ENCODE results near the gene DEFB123. TPM values are rescaled to one million over a fixed set of nuclear protein-coding genes. Genes with fewer than 3 reads are reported as not detected.

The DEFB123 gene
- total RNA-seq, 1 experiment from 2014 or later: not detected

DNA sequence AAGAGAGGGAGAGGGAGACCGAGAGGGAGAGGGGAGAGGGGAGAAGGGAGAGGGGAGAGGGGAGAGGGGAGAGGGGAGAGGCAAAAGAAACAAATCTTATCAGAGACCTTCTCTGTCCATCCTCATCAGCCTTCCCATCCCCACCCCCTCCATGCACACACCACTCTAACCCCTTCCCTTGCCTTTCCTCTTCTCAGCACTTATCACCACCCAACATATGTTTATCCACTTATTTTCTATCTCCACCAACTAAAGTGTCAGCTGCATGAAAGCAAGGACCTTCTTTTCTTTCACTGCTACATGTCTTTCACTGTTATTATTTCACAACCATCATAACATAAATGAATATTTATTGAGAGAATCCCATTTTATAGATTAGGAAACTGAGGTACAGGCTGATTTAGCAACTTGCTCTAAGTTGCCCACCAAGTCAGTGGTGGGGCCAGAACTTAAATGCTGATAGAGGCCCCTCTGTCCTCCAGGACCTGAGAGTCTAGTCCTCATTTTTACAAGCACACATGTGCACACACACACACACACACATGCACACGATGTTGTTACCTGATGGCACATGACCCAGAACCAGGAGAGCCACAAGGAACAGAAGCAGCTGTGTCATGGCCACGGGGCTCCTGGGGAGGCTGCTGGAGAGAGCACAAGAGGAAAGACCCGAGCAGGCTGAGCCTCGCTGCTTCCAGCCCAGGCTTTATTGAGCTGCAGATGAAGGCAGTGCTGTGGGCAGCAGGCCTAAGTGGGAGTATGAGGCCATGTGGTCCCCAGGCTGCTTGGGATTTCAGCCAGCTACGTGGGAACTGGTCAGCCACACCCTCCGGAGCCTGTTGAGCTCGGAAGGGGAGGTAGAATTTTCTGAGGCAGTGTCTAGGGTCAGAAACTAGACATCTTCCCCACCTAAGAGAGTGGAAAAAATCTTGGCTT, 32.2 kb downstream of the DEFB123 start:
- in situ Hi-C loops (cut with HindIII; ENCODE audit: low sequenced_read_pairs): no loop called here
- DNase-seq (ENCODE audit: low spot score): no peak

GRCh38 chr20:31473331-31474096, 33.1 kb downstream of the DEFB123 start:
- DNase-seq (ENCODE audit: low spot score): no peak
- in situ Hi-C loops (cut with HindIII; ENCODE audit: low sequenced_read_pairs): no loop called here

GRCh38 chr20:31474097-31474436, 33.6 kb downstream of the DEFB123 start:
- in situ Hi-C loops (cut with HindIII; ENCODE audit: low sequenced_read_pairs): no loop called here
- DNase-seq (ENCODE audit: low spot score): no peak

DNA sequence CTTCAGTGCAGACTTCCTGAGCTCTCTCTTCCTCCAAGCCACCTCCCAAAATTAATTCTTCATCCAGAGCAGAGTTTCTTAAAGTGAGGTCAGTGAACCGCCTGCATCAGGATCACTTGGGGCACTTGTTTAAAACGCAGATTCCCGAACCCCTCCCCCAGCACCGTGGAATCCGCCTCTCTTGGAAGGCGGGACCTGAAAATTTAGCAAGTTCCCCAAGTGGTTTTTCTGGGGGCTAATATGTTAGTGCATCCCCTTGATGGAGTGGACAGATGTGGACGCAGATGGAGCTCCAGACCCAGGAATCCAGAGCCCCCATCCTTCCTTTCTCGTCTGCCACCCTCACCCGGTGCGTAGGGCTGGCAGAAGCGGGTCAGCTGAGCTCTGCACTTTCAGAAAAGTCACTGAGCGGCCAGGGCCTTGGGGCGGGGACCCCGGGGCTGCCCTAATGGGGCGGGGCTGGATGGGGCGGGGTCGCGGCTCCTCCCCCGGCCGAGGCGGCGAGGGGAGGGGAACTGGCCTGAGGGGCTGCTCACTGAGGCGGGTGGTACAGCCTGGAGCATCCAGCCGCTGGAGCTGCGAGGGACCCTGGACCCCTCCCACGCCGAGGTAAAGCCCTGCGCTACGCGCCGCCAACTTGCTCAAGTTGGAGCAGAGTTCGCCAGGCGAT, 34.5 kb downstream of the DEFB123 start, which contains the start of the genes DEFB124 and REM1:
Gene DEFB124, minus strand, starts transcription at position 370 of the 670 bp plus-strand sequence. CDS start 2,114 bp downstream, outside the sequence.
Gene REM1, plus strand, starts transcription at position 531 of the 670 bp plus-strand sequence. CDS start 1,158 bp downstream, outside the sequence.
- in situ Hi-C loops (cut with HindIII; ENCODE audit: low sequenced_read_pairs): no loop called here
- DNase-seq (ENCODE audit: low spot score): no peak

DNA sequence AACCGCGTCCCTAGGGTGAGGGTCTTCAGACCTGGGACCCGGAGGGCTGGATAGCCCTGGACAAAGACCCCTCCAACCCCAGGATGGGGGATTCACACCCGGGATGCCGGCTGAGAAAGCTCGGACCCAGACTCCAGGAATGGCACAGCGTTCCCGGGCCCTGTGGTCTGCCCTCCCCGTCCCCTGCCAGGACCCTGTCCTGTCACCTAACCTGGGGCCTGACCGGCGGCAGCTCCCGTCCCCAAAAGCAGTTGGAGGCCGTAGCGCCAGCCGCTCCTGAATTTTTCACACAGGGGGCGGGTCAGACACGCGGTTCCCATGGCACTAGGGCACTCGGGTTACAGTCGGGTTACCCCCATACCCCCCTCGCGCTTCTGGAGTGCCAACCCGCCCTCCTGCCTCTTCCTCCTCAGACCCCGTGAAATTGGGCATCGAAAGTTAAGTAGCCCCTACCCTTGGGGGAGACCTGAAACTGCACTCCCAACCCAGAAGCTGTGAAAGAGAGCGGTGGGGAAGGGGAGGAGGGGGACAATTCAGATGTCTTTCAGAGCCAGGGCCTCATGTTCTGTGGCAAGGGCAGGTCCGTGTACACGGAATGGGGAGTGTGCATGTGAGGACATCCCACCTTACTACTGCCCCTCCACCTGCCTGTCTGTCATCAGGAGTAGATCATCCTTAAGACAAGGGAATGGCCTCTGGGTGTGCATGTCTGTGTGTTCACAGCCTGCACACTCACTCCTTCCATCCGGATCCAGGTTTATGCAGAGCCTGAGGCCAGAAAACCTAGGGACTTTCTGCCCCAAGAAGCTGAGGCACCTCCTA, 35.3 kb downstream of the DEFB123 start:
- in situ Hi-C loops (cut with HindIII; ENCODE audit: low sequenced_read_pairs): no loop called here
- DNase-seq (ENCODE audit: low spot score): no peak

DNA sequence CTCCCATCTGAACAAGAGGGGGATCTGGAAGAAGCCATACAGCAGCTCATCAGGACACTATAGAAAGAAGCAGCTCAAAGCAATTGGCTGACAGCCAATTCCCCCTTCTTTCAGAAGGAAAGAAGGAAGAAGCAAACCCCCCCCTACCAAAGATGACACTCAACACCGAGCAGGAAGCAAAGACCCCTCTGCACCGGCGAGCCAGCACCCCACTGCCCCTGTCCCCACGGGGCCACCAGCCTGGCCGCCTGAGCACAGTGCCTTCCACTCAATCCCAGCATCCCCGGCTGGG, 35.8 kb downstream of the DEFB123 start:
- in situ Hi-C loops (cut with HindIII; ENCODE audit: low sequenced_read_pairs): no loop called here
- DNase-seq (ENCODE audit: low spot score): no peak

DNA sequence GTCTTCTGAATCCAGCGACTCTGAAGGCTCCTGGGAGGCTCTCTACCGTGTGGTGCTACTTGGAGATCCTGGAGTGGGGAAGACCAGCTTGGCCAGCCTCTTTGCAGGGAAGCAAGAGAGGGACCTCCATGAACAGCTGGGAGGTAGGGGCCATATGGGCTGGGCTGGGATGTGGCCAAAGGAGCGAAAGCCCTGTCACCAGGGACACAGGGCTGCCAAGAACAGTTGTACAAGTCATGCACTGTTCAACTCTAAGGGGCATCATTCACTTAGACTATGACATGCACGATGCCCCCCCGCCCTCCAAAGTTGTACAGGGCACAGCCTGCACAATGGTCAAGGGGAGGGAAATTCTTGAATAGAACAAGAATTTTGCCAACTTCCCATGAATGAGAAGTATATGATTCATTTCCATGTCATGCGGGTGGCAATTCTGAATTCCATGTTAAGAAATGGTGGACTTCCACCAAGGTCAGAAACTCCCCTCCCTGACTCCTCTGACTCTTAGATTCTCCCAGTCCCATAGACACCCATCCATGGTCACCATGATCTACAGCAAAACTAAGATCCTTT, 36.3 kb downstream of the DEFB123 start:
- no peak for DNase-seq (ENCODE audit: low spot score)
- in situ Hi-C loops (cut with HindIII; ENCODE audit: low sequenced_read_pairs): no loop called here

GRCh38 chr20:31484001-31484400, 43.6 kb downstream of the DEFB123 start:
- DNase-seq (ENCODE audit: low spot score): no peak
- in situ Hi-C loops (cut with HindIII; ENCODE audit: low sequenced_read_pairs): no loop called here

DNA sequence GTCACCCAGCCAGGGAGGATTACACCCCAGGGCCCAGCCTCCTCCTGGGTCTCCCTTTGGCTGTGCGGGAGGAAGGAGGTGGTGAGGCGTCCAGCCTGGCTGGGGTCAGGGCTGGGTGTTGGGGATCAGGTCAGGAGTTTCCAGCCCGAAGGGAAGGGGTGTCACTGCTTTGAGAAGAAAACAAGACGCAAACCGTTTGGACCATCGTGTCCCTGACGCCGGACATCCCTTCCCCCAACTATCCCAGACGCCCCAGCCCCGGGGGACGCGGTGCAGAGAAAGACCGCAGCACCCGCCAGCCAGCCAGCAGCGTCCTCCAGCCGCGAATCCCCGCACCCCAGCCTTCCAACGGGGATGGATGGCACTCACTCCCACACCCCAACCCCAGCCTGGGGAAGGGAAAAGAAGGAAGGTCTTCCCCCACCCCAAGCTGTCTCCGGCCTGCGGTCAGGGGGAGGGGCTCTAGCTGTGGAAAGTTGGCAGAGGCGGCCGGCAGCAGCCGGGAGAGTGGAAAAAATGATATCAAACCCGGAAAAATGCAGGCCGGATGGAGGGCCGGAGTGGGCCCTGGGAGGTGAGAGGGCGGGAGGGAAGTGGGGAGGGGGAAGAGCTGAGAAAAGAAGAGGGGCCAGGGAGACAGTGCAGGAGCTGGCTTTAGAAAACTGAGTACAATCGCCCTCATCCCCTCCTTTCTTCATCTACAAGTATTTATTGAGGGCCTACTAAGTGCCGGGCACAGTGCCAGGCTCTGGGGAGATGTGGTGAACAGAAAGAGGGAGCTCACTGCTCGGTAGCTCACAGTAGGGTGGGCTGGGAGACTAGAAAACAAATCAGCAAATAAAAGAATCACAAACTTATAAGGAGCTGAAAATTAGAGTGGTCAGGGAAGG, 45.3 kb downstream of the DEFB123 start:
- DNase-seq (ENCODE audit: low spot score): no peak
- in situ Hi-C loops (cut with HindIII; ENCODE audit: low sequenced_read_pairs): no loop called here

DNA sequence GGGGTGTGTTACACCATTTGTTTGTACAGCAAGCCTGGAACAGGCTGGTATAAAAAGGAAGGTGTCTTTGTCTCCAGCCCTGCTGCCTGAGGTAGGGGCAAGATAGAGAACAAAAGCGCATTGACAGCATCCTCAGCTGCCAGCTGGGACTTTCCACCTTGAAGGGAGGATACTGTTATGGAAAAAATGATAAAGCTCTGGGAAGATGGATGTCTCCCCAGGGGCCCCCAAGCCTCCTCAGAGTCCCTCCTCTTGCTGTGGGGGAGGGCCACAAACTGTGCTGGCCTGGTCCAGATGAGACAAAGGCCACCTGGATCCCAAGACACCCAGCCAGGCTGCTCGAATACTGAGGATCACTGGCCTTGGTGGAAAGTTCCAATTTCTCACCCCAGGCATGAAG, 47.7 kb downstream of the DEFB123 start:
- in situ Hi-C loops (cut with HindIII; ENCODE audit: low sequenced_read_pairs): no loop called here
- DNase-seq (ENCODE audit: low spot score): no peak

DNA sequence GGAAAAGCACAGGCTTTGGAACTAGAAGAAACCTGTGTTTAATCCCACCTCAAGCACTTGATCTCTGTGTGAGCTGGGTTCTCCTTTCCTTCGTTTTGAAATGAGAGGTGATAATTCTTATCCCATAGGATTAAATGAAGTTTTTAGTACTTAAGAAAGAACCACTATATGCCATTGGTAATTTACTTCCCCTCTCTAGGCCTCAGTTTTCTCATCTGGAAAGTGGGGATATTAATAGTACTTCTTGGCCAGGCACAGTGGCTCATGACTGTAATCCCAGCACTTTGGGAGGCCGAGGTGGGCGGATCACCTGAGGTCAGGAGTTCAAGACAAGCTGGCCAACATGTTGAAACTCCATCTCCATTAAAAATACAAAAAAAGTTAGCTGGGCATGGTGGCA, 48.7 kb downstream of the DEFB123 start:
- no peak for DNase-seq (ENCODE audit: low spot score)
- in situ Hi-C loops (cut with HindIII; ENCODE audit: low sequenced_read_pairs): no loop called here

GRCh38 chr20:31490752-31491151, 50.3 kb downstream of the DEFB123 start:
- no peak for DNase-seq (ENCODE audit: low spot score)
- in situ Hi-C loops (cut with HindIII; ENCODE audit: low sequenced_read_pairs): no loop called here

GRCh38 chr20:31494131-31494530, 53.7 kb downstream of the DEFB123 start:
- in situ Hi-C loops (cut with HindIII; ENCODE audit: low sequenced_read_pairs): no loop called here
- DNase-seq (ENCODE audit: low spot score): no peak

DNA sequence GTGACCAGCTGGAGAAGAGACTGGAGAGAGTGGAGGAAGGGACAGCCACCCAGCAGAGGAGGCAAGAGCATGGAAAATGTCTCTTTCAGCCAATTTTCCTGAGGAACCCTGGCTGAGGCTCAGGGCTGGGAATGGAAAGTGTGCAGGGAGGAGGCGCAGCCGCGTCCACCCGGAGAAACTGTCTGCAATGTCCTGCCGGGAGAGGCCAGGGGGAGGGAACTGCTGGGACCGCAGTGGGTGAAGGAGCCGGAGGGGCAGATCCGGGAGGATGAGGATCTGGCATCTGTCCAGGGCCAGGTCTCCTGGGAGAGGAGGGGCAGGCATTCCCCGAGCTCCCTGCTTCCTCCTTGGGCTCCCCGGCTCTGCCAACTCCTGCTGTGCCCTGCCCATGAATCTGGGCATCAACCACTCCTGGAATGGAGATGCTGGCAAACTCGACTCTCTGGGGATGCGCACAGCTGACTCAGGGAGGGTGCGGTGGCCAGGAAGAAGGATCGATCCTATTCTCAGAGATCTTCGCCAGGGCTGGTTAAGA, 56.4 kb downstream of the DEFB123 start:
- in situ Hi-C loops (cut with HindIII; ENCODE audit: low sequenced_read_pairs): loop anchor here (5.0 kb wide), 1 partner anchor 50 kb away; no protein-coding TSS in a partner anchor
- DNase-seq (ENCODE audit: low spot score): no peak

- in situ Hi-C loops (cut with HindIII; ENCODE audit: low sequenced_read_pairs): loop anchor here (5.0 kb wide), 1 partner anchor 51 kb away; no protein-coding TSS in a partner anchor
- DNase-seq (ENCODE audit: low spot score): no peak
Measured at GRCh38 chr20:31497838-31498540, 57.6 kb downstream of the DEFB123 start.

All from G401 (cell line).